Putamen (tissue), 1 donor: ENCODE data around the gene ABCA1.
"Not testable (repeated sequence)": the region's sequence is repeated elsewhere in the genome, so short reads cannot be mapped to it uniquely, and the experiment has no call there.

Experiments
- DNase-seq: peaks from one replicate; pipeline ENCODE4 v3.0.0-alpha.2; 2016; ENCODE audit warnings: low spot score

ABCA1 gene

DNA sequence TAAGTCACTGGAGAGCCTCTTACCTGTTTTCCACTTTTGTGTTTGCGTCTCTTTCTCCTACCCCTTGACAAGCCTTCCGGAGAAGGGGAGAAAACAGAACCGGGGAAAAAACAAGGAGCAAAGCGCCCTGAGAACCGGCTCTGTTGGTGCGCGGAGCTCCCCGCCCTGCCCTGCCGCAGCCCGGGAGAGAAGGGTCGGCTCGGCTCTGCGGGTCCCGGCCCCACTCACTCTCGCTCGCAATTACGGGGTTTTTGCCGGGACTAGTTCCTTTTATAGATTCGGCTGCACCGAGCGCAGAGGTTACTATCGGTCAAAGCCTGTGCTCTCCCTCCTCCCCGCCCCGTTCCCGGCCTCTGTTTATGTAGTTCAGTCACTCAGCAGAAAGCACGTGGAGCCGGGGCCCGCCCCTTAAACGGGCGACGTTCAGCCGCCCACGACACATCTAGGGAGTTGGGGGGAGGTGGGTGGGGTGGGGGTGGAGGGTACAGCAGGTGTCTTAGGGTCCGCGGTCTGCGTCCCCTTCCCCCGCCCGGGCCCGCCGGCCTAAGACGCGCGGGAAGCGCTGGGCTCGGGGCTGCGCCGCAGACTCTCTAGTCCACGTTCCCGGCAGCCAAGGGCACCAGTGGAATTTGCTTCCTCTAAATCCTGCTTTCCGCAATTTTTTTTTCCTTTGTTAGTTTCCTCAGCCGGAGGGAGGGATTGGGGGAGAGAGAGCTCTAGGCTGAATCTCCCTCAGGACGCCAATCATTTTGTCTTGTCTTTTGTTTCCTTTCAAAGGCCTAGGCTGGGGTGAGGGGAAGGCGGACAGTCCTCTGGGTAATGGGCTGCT is at the start of gene ABCA1:
ABCA1 (minus strand) TSS at position 244 of the 829 bp plus-strand sequence. CDS start 24,476 bp downstream, outside the sequence.
- peak; percentile 91 for DNase-seq

DNA sequence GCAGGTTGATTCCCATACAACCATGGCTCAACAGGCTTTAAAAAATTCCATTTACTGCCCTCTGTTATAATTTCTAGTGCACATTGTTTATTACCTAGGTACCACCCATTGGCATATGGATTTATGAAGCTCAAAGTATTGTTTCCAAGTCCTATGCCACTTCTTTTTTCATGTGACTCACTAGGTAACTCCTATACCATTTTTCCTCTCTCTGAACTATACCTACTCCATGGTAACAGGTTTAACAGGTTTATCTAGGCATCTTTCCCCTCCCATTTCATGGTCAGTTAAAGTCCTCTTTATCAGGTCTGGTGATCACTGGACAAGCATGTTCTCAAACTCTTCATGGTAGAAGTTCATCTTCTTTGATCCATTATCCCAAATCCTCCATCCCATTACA is 49.6 kb upstream of the ABCA1 start:
- DNase-seq, result no peak

GRCh38 chr9:104977168-104977567 is 49.2 kb upstream of the ABCA1 start:
- no peak for DNase-seq

GRCh38 chr9:104975966-104976595 is 48.1 kb upstream of the ABCA1 start:
- not testable (repeated sequence) for DNase-seq

GRCh38 chr9:104974053-104974962 is 46.4 kb upstream of the ABCA1 start:
- DNase-seq, result no peak

- no peak for DNase-seq
These were observed 44.4 kb upstream of the ABCA1 start for GRCh38 chr9:104972242-104972866.

DNA sequence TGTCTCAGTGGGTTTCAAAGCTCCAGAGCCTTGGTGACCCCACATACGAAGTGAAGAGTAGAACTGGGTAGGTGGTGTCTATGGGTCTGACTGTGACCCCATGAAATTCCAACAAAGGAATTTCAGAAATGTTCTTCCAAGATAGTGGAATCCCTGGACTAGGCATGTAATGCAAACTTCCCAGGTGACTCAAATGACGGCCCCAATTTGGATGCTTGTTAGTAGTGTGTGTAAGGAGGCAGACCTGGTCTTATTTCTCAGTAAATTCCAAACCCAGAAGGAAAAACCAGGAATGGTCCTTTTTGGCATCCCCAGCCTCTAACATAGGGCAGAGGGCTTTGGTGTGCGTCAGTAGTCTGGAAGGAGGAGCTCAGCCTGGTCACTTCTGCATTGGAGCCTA is 43.6 kb upstream of the ABCA1 start:
- no peak for DNase-seq

DNA sequence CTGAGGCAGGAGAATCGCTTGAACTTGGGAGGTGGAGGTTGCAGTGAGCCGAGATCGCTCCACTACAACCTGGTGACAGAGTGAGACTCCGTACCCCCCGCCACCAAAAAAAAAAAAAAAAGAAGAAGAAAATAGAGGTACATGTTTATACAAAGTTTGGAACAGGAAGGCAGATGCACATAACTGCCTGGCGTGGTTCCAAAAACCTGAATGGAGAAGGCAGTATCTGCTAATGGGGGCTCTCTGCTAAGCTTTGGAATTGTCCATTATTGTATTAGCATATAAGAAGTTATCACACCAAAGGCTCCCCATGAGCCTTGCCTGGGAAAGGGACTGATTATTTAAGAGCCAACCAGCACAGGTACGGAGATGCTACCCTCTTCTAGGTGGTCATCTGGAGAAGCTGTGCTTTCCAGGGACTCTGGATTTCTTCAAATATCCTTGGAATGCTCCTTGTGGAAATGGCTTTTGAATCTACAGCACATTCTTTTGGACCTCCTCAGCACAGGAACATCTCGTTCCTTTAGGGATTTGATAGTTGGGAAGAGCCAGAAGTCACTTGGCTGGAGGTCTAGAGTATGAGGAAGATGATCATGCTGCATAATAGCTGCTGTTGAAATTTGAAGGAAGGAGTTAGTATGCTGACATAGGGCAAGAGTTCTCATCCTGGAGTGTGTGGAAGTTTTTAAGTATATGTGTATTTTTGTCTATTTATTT is 42.5 kb upstream of the ABCA1 start:
- no peak for DNase-seq

DNA sequence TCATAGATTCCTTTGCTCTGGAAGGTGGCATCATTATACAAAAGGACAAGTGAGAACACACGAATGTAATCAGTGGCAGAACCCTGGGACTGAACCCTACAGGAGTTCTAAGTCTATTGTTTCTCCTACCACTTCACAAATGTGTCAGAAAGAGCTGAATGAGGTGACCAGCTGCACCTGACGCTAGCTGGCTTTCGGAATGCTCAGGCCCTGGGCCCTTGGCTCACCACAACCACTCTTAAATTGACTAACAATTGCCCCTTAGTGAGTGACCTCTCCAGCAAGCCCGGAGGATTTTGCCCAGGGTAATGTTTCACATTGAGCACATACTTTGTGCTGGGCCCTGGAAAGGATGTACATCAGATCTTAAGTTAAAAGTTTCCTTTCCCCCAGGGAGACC is 41.2 kb upstream of the ABCA1 start:
- no peak for DNase-seq

DNA sequence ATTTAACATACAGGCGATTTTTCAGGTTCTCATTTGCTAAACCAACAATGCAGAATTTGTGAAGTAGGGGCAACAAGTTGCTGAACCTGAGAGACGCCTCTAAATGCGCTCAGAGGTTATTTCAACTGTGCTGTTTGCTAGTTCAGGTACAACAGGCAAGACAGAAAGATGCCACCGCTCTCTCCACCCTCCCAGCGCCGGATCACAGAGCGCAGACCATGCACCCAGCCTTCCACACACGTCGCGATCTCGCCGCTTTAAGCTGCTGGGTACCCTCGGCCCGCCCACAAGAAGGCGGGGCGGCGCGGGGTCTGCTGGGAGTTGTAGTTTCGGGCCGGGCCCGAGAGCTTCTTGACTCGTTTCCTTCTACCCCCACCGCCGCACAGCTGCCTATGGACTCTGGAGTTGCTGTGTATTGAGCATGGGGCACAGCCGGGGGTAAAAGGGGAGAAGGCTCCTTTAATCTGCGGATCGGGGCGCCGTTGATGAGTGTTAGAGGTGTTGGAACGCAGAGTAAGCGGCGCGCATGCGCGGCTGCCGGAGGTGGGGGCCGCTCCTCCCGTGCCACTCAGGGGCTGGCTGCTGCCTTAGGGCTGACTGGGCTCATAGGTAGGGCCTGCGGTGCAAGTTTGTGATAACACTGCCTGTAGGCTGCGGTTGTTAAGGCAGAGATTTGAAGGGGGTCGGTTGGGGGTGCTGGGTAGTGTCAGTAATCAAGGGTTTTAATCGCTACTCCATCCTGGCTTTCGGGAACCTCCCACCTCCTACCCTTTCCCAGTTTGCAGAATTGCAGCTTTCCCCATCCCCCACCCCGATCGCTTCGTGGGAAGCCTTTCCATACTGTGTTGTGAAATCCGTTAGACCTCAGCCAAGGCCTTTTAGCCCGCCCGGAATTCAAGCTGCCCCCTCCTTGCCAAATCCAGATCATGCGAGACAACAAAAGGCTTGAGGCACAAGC is 40.3 kb upstream of the ABCA1 start:
- peak; percentile 90 for DNase-seq

DNA sequence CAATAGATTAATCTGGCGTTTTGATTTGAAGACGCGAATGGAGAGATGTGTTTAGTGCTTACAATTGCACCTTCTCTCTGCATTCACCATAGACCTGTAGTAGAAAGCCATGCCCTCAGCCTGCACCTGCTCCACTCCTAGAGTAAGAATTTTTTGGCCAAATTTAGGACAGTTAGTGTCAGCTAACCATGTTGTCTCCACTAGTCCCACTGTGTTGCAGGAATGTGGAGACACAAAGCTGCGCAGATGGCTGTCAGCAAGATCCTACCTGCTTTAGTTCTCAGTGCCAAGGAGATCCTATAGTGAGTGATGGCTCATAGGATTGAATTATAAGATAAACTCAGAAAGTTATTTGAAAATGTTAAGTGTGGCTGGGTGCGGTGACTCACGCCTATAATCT is 35.1 kb upstream of the ABCA1 start:
- DNase-seq, result no peak

GRCh38 chr9:104961701-104962359 is 33.9 kb upstream of the ABCA1 start:
- no peak for DNase-seq

DNA sequence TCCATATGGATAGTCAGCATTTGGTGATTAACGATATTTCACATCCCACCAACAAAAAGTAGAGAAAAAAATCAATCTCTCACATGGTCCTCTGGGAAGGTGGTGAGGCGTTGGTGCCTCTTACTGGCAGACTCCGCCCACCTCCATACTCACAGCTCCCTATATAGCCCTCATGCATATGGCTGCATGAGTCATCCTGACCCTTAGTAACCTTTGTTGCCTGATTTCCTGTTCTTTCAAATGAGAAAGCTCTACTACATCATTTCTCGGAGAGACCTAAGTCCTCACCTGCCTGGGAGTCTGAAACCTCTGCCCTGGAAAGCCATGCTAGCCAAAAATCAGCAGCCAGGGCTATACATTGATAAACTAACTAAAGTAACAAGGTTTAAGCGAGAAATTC is 33.3 kb upstream of the ABCA1 start:
- no peak for DNase-seq

GRCh38 chr9:104960662-104961061 is 32.7 kb upstream of the ABCA1 start:
- no peak for DNase-seq

DNA sequence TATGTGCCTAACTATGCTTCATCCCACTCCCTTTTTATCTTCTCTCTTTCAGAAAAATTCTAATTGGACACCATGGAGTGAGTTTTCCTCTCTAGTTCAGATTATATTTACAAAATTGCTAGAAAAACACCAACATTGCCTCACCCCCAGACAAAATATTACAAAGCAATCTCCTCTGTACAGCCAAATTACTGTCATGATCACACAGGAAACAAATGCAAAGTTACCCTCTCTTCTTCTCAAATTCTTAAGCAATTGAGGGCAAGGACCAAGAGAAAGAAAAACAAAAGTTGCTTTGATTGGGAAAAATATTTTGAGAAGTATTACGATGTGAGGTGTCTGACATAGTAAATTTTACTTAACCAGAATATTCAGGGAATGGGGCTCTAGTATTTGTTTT is 30.8 kb upstream of the ABCA1 start:
- no peak for DNase-seq

- not testable (repeated sequence) for DNase-seq
These were observed 30.1 kb upstream of the ABCA1 start for GRCh38 chr9:104958006-104958405.

- no peak for DNase-seq
These were observed 23.5 kb upstream of the ABCA1 start for GRCh38 chr9:104951487-104951886.

- DNase-seq, result no peak
These were observed 22.9 kb upstream of the ABCA1 start for GRCh38 chr9:104950838-104951237.

DNA sequence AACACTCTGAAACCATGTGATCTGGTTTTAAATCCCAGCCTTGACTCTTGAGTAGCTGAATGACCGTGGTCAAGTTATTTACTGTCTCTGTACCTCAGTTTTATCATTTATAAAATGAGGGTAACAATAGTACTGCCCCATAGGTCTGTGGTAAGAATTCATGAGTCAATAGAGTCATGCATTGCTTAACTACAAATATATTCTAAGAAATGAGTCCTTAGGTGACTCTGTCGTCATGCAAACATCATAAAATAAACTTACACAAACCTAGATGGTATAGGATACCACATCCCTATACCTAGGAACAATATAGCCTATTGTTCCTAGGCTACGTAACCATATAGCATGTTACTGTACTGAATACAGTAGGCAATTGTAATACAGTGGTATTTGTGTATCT is 20.3 kb upstream of the ABCA1 start:
- no peak for DNase-seq

GRCh38 chr9:104944871-104945270 is 16.9 kb upstream of the ABCA1 start:
- DNase-seq, result no peak
